Natural killer cell (primary cell): ENCODE results near the gene RABGAP1L. TPM values are rescaled to one million over a fixed set of nuclear protein-coding genes. Genes with fewer than 3 reads are reported as not detected.

Source experiments
- ATAC-seq, 3 donors: fragments of 150-1000 bp in 2 of 3; fragments of 200-7000 bp in 1 of 3; cut with Tn5 transposase; 1 replicate in 1 of 3; 2 replicates in 2 of 3; pipeline ENCODE4 v1.10.0; 2021; ENCODE audit warnings: mild to moderate bottlenecking in 2 of 3, moderate library complexity in 2 of 3
- DNase-seq, 2 donors: peaks; one replicate each; pipeline versions ENCODE4 v3.0.0 to v3.0.0-alpha.2; 2013 to 2021; ENCODE audit warnings: mixed read lengths in 1 of 2
- H3K27ac ChIP-seq: one replicate; pipeline ENCODE4 v1.5.1; 2013; ENCODE audit warnings: mild to moderate bottlenecking, low read length
- H3K27me3 ChIP-seq: one replicate; pipeline ENCODE4 v1.6.1; 2013; ENCODE audit warnings: low read length; ENCODE audit not compliant: control insufficient read depth, insufficient read depth
- H3K36me3 ChIP-seq: one replicate; pipeline ENCODE4 v1.6.1; 2013; ENCODE audit warnings: low read length; ENCODE audit not compliant: control insufficient read depth, insufficient read depth
- H3K4me1 ChIP-seq: one replicate; pipeline ENCODE4 v1.6.1; 2013; ENCODE audit warnings: low read length; ENCODE audit not compliant: control insufficient read depth, insufficient read depth
- H3K4me3 ChIP-seq: one replicate; pipeline ENCODE4 v1.5.1; 2013; ENCODE audit warnings: low read length
- H3K9me3 ChIP-seq: one replicate; pipeline ENCODE4 v1.6.1; 2013; ENCODE audit warnings: low read length; ENCODE audit not compliant: control insufficient read depth, insufficient read depth
- H3K27ac Mint-ChIP-seq, 2 donors: one replicate each; pipeline ENCODE4 v1.8.0; 2022; ENCODE audit warnings: mild to moderate bottlenecking in 2 of 2, mixed read lengths in 2 of 2, moderate library complexity in 1 of 2
- H3K27me3 Mint-ChIP-seq, 2 donors: one replicate each; pipeline ENCODE4 v1.8.0; 2022; ENCODE audit warnings: low read depth in 2 of 2, mixed read lengths in 2 of 2
- H3K36me3 Mint-ChIP-seq: one replicate; pipeline ENCODE4 v1.8.0; 2022; ENCODE audit warnings: mixed read lengths
- H3K4me1 Mint-ChIP-seq, 2 donors: one replicate each; pipeline ENCODE4 v1.8.0; 2022; ENCODE audit warnings: mixed read lengths in 2 of 2
- H3K4me3 Mint-ChIP-seq: one replicate; pipeline ENCODE4 v1.8.0; 2022; ENCODE audit warnings: mild to moderate bottlenecking, moderate library complexity, mixed read lengths
- H3K9me3 Mint-ChIP-seq, 2 donors: one replicate each; pipeline ENCODE4 v1.8.0; 2022; ENCODE audit warnings: mixed read lengths in 2 of 2
- CTCF ChIP-seq: fragments of 200-600 bp; IDR thresholded peaks from one replicate; pipeline ENCODE4 v1.8.0; 2022; ENCODE audit warnings: antibody characterized with exemption
- WGBS: methylation state at CpG from one replicate; pipeline ENCODE4 v1.1.7; 2013; ENCODE audit warnings: missing lambda C conversion rate; ENCODE audit not compliant: insufficient coverage; 5-methylcytosine and 5-hydroxymethylcytosine counted together
- intact Hi-C: fragments of 100-400 bp; cut with micrococcal nuclease; formaldehyde crosslinking; loops from one replicate; pipeline ENCODE4 v1.14.2; 2022
- total RNA-seq, 4 donors: library from RNA; stranded (reverse); fragments of 120-200 nt in 1 of 4; gene quantifications; one replicate each; pipeline versions ENCODE4 v1.2.3 to v1.2.4, GENCODE V29; 2013 to 2022

RABGAP1L gene
- total RNA-seq, 3 donors from 2014 or later (not counting 1 experiment from before 2014, with no cell fraction given), result 145 to 168 (median 153) TPM

- Mint-ChIP-seq H3K36me3 (no peaks in the 10 kb centered on the region), H3K27ac (no peak overlapping the region), H3K9me3 (no peaks in the 10 kb centered on the region), H3K4me1 (peaks cover 36 to 40% of the 10 kb centered on the region in 2 donors), H3K27me3 (no peaks in the 10 kb centered on the region), H3K4me3 (no peak overlapping the region)
- peak overlapping the region; percentile 82 for H3K27ac ChIP-seq
- intact Hi-C loops, result no loop called here
- H3K36me3 ChIP-seq, result peaks cover 7% of the 10 kb centered on the region
- H3K4me1 ChIP-seq, result peaks cover 7% of the 10 kb centered on the region
- no peaks in the 10 kb centered on the region for H3K27me3 ChIP-seq
- DNase-seq (peak in 1 of 2 donors; percentile 42), ATAC-seq (no peak)
- H3K4me3 ChIP-seq, result peak overlapping the region; percentile 59
- no peak for TF ChIP-seq CTCF
- no peaks in the 10 kb centered on the region for H3K9me3 ChIP-seq
- WGBS, result 7% methylated on average over 5 of the region's 5 CpGs
These were observed 841.4 kb downstream of the RABGAP1L start for GRCh38 chr1:175000697-175001187.

GRCh38 chr1:175002910-175003517, 843.7 kb downstream of the RABGAP1L start:
- peaks cover 30% of the 10 kb centered on the region for H3K36me3 ChIP-seq
- DNase-seq (no peak), ATAC-seq (no peak)
- H3K4me1 ChIP-seq, result peaks cover 7% of the 10 kb centered on the region
- peak overlapping the region; percentile 56 to 73 for H3K27ac Mint-ChIP-seq
- H3K27ac ChIP-seq, result no peak overlapping the region
- intact Hi-C loops, result no loop called here
- no peaks in the 10 kb centered on the region for H3K27me3 ChIP-seq
- H3K27me3 Mint-ChIP-seq, result no peaks in the 10 kb centered on the region
- no peak overlapping the region for H3K4me3 Mint-ChIP-seq
- no peaks in the 10 kb centered on the region for H3K9me3 Mint-ChIP-seq
- no peak for TF ChIP-seq CTCF
- peaks cover 35 to 41% of the 10 kb centered on the region in 2 donors for H3K4me1 Mint-ChIP-seq
- H3K4me3 ChIP-seq, result no peak overlapping the region
- no peaks in the 10 kb centered on the region for H3K36me3 Mint-ChIP-seq
- no peaks in the 10 kb centered on the region for H3K9me3 ChIP-seq
- 95% methylated on average over 16 of the region's 17 CpGs for WGBS

GRCh38 chr1:175003521-175003920, 844.2 kb downstream of the RABGAP1L start:
- no peak overlapping the region for H3K27ac ChIP-seq
- H3K36me3 ChIP-seq, result peaks cover 35% of the 10 kb centered on the region
- WGBS, result 81% methylated on average over 2 of the region's 2 CpGs
- DNase-seq (no peak), ATAC-seq (no peak)
- Mint-ChIP-seq H3K27ac (peak overlapping the region; percentile 56 to 73), H3K27me3 (no peaks in the 10 kb centered on the region), H3K4me1 (peaks cover 36 to 44% of the 10 kb centered on the region in 2 donors), H3K9me3 (no peaks in the 10 kb centered on the region), H3K36me3 (no peaks in the 10 kb centered on the region), H3K4me3 (no peak overlapping the region)
- H3K4me3 ChIP-seq, result no peak overlapping the region
- intact Hi-C loops, result no loop called here
- no peaks in the 10 kb centered on the region for H3K27me3 ChIP-seq
- H3K9me3 ChIP-seq, result no peaks in the 10 kb centered on the region
- H3K4me1 ChIP-seq, result peaks cover 6% of the 10 kb centered on the region
- no peak for TF ChIP-seq CTCF
